Measurements from ENCODE around the gene CYP24A1. TPM values are rescaled to one million over a fixed set of nuclear protein-coding genes. Genes with fewer than 3 reads are reported as not detected.

The CYP24A1 gene
- total and polyA plus RNA-seq, 11 donors: not detected

GRCh38 chr20:54166987-54167662 is 6.7 kb downstream of the CYP24A1 start:
- Histone ChIP-seq H3K27ac (no peak overlapping the region), H3K36me3 (no peaks in the 10 kb centered on the region), H3K27me3 (peaks cover 4 to 80% (median 27%) of the 10 kb centered on the region in 9 donors), H3K4me1 (no peaks in the 10 kb centered on the region), H3K4me3 (no peak overlapping the region), H3K9me3 (no peaks in the 10 kb centered on the region)
- no peak for DNase-seq
- intact Hi-C loops (cut with DNase I): no loop called here
- WGBS, 4 donors: 91 to 94% (median 93%) methylated on average over 7 of the region's 7 CpGs
- TF ChIP-seq CTCF (IDR thresholded peaks at IDR 0.05) (no peak), POLR2A (IDR thresholded peaks at IDR 0.05) (no peak)
- ATAC-seq: no peak

GRCh38 chr20:54165803-54166202 is 8.0 kb downstream of the CYP24A1 start:
- H3K9me3 ChIP-seq: no peaks in the 10 kb centered on the region
- intact Hi-C loops (cut with DNase I): no loop called here
- no peak overlapping the region for H3K27ac ChIP-seq
- H3K4me1 ChIP-seq: no peaks in the 10 kb centered on the region
- peaks cover 0 to 72% (median 22%) of the 10 kb centered on the region in 9 donors for H3K27me3 ChIP-seq
- DNase-seq (no peak), ATAC-seq (no peak)
- TF ChIP-seq POLR2A (IDR thresholded peaks at IDR 0.05): no peak
- TF ChIP-seq CTCF (IDR thresholded peaks at IDR 0.05): no peak
- 38 to 58% (median 46%) methylated on average over 2 of the region's 2 CpGs for WGBS, 4 donors
- no peaks in the 10 kb centered on the region for H3K36me3 ChIP-seq
- H3K4me3 ChIP-seq: no peak overlapping the region

- ATAC-seq (no peak), DNase-seq (no peak)
- intact Hi-C loops (cut with DNase I): no loop called here
- no peak for TF ChIP-seq POLR2A (IDR thresholded peaks at IDR 0.05)
- TF ChIP-seq CTCF (IDR thresholded peaks at IDR 0.05): no peak
- no peaks in the 10 kb centered on the region for H3K4me1 ChIP-seq
- H3K27me3 ChIP-seq: peaks cover 0 to 68% (median 16%) of the 10 kb centered on the region in 9 donors
- H3K9me3 ChIP-seq: no peaks in the 10 kb centered on the region
- no peak overlapping the region for H3K4me3 ChIP-seq
- no peaks in the 10 kb centered on the region for H3K36me3 ChIP-seq
- no peak overlapping the region for H3K27ac ChIP-seq
- 91 to 94% (median 93%) methylated on average over 9 of the region's 9 CpGs for WGBS, 4 donors
These were observed 8.8 kb downstream of the CYP24A1 start for GRCh38 chr20:54165014-54165413.

- WGBS, 4 donors: 84 to 90% (median 86%) methylated on average over 5 of the region's 5 CpGs
- H3K36me3 ChIP-seq: no peaks in the 10 kb centered on the region
- DNase-seq (no peak), ATAC-seq (no peak)
- no peak for TF ChIP-seq POLR2A (IDR thresholded peaks at IDR 0.05)
- H3K4me1 ChIP-seq: no peaks in the 10 kb centered on the region
- H3K4me3 ChIP-seq: no peak overlapping the region
- peaks cover 0 to 68% (median 14%) of the 10 kb centered on the region in 9 donors for H3K27me3 ChIP-seq
- H3K9me3 ChIP-seq: no peaks in the 10 kb centered on the region
- no peak overlapping the region for H3K27ac ChIP-seq
- intact Hi-C loops (cut with DNase I): no loop called here
These were observed 10.4 kb downstream of the CYP24A1 start for GRCh38 chr20:54163402-54163801.

All from heart left ventricle (tissue), 16 donors.